ENCODE data around the gene NQO2. TPM values are rescaled to one million over a fixed set of nuclear protein-coding genes. Genes with fewer than 3 reads are reported as not detected.

The NQO2 gene
- total RNA-seq, 1 experiment from 2014 or later = 105 TPM

GRCh38 chr6:2979819-2980464, 19.8 kb upstream of the NQO2 start:
- Histone ChIP-seq H2AFZ (ENCODE audit: low read length) (no peak overlapping the region), H3K56ac (ENCODE audit: insufficient read length, low read depth, low read length) (no peak overlapping the region), H3K9ac (ENCODE audit: extremely low read depth, insufficient read length, low read length) (no peak overlapping the region), H3K4me1 (ENCODE audit: insufficient read depth, low read length) (peaks cover 13% of the 10 kb centered on the region; the same call in 1 of the 2 replicates), H3K23me2 (ENCODE audit: insufficient read length, low read depth, low read length, poor library complexity, severe bottlenecking) (no peaks in the 10 kb centered on the region), H3K4me2 (ENCODE audit: insufficient read depth, insufficient read length, low read length) (no peak overlapping the region), H4K20me1 (ENCODE audit: control insufficient read depth, insufficient read depth, insufficient read length) (no peaks in the 10 kb centered on the region), H3K79me2 (ENCODE audit: insufficient read depth, low read length) (no peaks in the 10 kb centered on the region), H2AK5ac (ENCODE audit: insufficient read length, low read length) (no peak overlapping the region), H3K79me1 (ENCODE audit: insufficient read depth, low read depth, low read length, poor library complexity, severe bottlenecking) (no peaks in the 10 kb centered on the region), H4K91ac (ENCODE audit: insufficient read length, low read depth, low read length) (no peak overlapping the region), H2BK120ac (ENCODE audit: low read depth, low read length, poor library complexity, severe bottlenecking) (no peak overlapping the region), H3T11ph (ENCODE audit: low read length) (no peak overlapping the region), H4K5ac (ENCODE audit: insufficient read length, low read depth, low read length) (no peak overlapping the region), H2BK5ac (ENCODE audit: insufficient read length, low read length) (no peak overlapping the region), H2BK15ac (ENCODE audit: low read depth, low read length) (no peak overlapping the region), H4K8ac (replicated peaks; ENCODE audit: insufficient read length, low read depth, low read length) (no peak overlapping the region), H3K18ac (ENCODE audit: insufficient read length, low read depth, low read length) (no peak overlapping the region), H2BK20ac (ENCODE audit: low read depth, low read length, poor library complexity, severe bottlenecking) (no peak overlapping the region), H3K9me3 (ENCODE audit: control insufficient read depth, low read depth, low read length) (no peaks in the 10 kb centered on the region), H2BK12ac (ENCODE audit: insufficient read length, low read depth, low read length) (no peak overlapping the region), H3K27ac (ENCODE audit: insufficient read length, low read depth, low read length) (no peak overlapping the region), H3K27me3 (ENCODE audit: insufficient read depth, low read length) (no peaks in the 10 kb centered on the region), H3K4ac (ENCODE audit: low read depth, low read length) (no peak overlapping the region), H3K23ac (ENCODE audit: insufficient read length, low read depth, low read length) (no peak overlapping the region), H3K14ac (ENCODE audit: insufficient read depth, low read length) (no peak overlapping the region)
- DNase-seq = no peak
- WGBS (ENCODE audit: extremely low coverage, insufficient read length, low lambda C conversion rate) = no CpG with 5 or more reads among the region's 2 CpGs
- Mint-ChIP-seq H3K4me3 (no peak overlapping the region), H3K27ac (no peak overlapping the region), H3K36me3 (ENCODE audit: insufficient read depth in 1 of 3, low read depth in 3 of 3) (no peaks in the 10 kb centered on the region), H3K27me3 (ENCODE audit: low read depth) (peaks cover 4% of the 10 kb centered on the region; the same call in 1 of the 2 replicates), H3K9me3 (no peaks in the 10 kb centered on the region), H3K4me1 (peaks cover 39 to 56% of the 10 kb centered on the region in 2 experiments)
- no peak for TF ChIP-seq CTCF (conservative IDR thresholded peaks at IDR 0.05)

All from H9 (cell line).